Measurements from ENCODE around the gene PRMT2.

Gene PRMT2

DNA sequence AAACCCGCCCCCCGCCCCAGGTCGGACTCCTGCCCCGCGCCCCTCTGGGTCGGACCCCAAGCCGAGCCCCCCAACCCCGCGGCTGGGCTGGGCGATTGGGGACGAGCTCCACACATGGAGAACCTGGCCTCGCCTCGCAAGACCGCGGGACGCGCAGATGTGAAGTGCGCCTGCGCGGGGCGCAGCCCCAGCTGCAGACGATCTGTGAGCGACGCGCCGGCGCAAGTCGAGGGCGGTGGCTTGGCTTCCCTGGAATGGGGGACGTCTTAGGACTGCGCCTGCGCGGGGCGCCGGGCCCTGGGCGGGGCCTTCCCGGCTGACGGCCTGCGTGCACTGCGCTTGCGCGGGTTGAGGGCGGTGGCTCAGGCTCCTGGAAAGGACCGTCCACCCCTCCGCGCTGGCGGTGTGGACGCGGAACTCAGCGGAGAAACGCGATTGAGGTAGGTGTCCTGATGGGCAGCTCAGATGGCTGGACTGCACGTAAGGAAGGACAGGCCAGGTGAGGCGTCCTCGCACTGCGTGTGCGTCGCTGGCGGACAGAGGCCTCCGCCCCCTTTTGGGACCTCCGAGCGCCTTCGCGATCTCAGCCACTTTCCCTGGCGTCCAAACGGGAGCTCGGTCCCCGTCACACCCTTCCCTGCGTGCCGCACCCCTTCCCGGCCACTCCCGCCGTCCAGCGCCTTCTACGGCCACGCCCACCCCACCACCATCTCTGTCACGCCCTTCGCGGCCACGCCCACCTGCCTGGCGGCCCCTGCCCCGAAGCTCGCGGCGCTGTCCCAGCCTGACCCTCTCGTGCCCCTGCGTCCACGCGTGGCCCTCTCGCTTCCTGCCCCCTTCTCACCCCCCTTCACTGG lies at the start of gene PRMT2:
PRMT2 (plus strand) TSS at position 351 of the 857 bp plus-strand sequence. CDS start 1,278 bp downstream, outside the sequence.
- peak; percentile 46 to 88 for DNase-seq

DNA sequence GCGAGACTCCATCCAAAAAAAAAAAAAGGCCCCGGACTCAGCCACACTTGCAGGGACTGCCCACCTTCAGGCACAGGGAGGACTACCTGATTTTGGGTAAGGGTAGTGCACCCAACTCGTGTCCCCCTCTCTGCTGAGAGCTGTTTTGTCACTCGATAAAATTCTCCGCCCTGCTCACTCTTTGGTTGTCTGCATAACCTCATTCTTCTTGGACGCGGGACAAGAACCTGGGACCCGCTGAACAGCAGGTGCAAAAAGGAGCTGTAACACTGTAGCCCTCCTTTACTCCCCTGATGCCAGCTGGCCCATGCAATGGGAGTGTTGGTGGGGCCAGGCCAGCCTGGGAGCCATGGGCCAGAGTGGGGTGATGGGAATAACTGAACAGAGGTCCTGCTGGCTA lies 41.2 kb upstream of the PRMT2 start:
- no peak for DNase-seq

DNA sequence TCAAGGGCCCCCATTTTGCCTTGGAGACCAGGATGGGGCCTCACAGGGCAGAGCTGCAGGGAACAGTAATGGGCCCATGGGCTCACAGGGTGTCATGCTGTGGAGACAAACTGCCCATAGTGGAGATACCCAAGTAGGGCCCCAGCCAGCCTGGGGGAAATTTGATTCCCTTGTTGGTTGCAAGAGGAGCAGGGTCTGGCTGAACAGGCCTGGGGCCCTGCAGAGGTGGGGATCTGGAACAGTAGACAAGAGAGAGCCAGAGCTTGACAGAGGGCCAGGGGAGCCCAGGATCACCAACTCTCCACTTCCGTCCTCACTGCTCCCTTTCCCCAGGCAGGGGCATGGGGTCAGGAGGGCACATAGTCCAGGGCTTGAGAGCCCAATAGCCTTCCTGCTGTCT lies 39.3 kb upstream of the PRMT2 start:
- DNase-seq, result no peak

DNA sequence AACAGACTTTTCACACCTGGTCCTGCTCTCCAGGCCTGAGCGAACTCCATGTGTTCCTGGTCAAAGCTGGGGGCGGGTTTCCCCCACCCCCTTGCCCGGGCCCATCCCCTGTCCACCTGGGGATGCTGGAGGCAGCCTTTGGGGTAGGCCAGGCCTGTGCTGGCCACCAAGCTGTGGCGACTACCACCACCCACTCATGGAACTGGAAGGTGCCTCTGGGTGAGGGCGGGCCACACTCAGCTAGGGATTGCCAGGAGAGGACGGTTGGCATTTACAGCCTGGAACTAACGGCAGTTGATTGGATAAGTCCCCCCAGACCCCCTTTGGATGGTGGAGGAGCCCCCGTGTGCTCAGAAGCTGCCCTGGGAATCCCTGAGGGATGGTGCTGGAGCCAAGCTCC lies 38.4 kb upstream of the PRMT2 start:
- DNase-seq, result no peak

DNA sequence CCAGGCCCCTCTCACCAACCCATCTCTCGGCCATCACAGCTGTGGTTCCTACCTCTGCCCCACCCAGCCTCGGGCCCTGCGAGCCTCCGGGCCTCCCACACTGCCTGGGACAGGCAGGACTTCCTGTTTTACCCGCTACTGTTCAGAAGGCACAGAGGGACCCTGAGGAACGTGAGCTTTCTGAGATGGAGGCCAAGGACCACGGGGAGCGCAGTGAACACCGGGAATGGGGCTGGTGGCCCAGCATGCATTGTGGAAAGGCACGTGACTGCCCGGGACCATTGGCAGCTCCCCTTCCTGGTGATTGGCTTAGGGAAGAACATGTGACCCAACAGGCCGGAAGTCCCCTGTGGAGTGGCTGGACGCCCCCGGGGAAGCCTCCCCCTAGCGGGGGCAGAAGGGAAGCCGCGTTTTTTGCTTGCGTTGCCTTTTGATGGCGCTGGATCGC lies 37.6 kb upstream of the PRMT2 start:
- no peak for DNase-seq

DNA sequence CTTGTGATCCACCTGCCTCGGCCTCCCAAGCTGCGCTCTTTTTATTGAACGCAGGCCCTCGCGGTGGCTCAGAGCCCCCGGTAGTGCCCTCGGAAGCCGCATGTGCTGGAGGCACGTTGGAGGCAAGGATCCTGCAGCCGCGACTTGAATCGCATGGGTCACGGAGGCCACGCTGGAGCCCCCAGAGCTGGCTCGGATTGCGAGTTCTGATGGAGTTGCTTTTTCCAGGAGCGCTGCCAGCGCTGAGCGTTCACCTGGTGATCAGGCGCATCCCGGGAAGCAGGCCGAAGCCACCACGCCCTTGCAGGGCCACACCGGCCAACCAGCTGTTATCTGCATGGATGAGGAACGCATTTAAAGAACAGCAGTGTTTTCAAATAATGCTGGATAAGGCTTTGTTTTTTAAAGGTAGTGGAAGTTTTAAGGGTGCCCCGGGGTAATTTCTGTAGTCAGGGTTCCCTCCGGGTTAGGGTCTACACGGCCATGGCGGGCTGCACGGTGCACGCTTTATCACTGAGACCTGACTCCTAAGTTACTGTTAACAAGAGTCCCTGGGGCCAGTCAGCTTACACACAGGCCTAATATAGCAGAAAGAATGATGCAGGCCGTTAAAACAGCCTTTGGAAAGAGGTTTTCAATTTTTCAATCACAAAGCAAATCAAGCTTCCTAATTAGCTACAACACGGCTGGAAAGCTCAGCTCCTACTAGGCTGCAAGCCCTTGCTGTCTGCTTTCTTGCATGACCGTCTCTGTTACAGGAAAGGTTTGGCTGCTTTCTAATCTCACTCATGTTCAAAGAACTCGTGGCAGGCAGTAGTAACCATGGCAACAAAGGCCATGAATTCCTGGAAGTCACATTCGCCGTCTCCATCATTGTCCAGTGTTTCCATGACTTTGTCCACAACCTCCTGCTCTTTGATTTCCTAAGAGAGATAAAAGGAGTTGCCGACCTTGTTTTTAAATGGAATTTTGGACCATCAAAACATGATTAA lies 36.6 kb upstream of the PRMT2 start:
- no peak for DNase-seq

DNA sequence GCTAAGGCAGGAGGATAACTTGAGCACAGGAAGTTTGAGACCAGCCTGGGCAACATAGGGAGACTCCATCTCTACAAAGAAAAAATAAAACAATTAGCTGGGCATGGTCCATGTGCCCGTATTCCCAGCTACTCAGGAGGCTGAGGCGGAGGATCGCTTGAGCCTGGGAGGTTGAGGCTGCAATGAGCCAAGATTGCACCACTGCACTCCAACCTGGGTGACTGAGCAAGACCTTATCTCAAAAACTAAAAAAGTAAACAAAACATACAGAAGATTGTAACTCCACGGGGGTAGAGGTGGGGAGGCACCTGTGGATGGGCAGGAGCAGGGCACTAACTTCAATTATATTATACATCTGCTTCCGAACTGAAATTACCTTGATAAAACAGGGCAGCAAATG lies 35.2 kb upstream of the PRMT2 start:
- DNase-seq, result no peak

DNA sequence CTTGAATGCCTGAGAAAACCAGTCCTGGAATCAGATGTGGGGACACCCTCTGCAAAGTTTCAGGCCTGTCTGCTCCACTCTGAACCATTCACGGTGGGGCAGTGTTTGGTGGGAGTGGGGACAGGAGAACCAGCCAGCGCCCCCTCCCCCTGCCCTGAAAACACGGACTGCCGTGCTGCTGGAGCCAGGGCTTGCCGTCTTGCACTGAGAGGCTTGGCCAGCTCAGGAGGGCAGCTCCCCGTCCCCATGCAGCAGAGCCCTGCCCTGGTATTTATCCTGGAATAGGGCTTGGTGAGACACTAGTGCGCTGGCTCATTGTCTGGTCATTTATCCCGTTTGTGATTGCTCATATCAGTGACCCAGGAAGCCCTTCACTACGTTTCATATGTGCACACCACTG lies 34.5 kb upstream of the PRMT2 start:
- no peak for DNase-seq

DNA sequence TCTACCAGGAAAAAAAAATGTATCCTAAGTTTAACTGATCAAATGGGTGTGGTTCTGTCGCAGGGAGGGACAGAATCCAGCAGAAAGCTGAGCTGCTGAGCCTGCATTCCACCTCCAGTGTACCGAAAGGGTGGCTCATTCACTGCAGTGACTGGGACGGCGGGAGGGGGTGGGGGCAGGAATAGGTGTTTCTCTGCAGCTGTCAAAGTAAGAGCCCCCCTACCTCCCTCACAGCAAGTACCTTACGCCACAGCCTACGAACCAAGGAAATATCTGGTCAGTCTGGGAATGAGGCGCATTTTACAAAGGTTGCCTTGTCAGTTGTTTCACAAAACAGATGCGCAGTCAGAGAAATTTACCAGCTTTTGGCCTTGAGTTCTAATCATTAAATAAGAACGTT lies 32.2 kb upstream of the PRMT2 start:
- DNase-seq, result no peak

DNA sequence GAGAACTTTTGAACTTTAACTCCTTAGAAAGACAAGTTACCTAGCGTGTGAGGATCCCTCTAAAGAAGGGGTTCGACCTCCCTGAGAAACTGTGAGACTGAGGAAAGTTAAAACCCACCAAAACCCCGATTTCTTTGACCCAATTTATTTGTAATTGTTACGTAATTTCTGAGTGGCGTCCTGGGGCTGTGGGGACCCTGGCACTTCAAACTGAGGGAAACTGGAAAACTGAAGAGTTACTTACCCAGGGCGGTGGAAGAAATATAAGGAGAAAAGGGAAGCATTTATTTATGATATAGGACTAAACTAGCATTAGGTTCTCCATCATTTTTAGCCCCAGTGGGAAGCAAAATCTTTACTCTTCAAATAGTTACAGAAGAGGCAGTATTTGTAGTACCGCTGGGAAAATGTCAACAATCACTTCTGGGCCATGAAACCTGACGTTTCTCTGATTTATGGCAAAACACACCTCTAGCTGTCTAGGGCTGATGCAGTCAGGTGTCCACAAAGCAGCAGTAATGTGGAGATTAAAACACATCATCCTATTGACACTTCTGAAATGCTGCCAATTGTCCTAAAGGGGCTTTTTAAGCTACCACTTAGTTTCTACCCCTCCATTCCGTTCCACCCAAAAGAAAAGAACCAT lies 31.0 kb upstream of the PRMT2 start:
- DNase-seq, result no peak

DNA sequence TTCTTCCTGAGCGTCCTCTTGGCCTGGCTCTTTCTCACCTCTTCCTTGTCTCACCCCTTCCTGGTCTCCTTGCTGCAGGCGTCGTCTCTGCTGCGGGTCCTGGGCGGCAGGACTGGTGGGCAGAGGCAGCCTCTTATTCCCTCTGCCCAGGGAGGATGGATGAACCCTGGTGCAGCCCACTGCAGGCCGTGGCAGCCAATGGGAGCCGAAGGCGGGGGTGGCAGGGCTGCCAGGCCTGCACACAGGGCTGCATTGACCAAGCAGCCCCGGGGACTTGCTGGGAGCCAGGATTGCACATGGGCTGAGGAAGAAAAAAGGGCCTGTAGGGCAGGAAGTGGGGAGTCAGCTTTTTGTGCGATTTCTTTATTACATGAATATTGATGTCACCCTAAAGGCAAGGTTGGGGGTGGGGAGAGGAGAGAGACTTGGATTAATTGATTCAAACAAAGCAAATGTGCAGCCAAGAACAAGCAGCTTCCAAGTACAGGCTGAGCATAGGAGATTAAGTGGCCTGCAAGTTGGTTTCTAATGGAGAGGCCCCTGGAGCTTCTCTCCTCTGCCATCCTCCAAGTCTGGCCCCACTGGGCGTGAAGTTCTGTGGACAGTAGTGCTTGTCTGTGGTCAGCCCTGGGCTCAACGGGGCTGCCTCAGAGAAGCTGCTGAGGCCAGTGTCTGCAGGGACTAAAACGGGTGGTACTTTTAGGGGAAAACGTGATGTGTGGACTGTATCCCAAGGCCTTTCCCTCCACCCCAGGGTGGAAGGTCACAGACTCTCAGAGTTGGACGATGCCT lies 30.3 kb upstream of the PRMT2 start, which contains the start of gene S100B:
S100B (minus strand) TSS at position 108 of the 792 bp plus-strand sequence. CDS start 2,667 bp downstream, outside the sequence.
- no peak for DNase-seq

DNA sequence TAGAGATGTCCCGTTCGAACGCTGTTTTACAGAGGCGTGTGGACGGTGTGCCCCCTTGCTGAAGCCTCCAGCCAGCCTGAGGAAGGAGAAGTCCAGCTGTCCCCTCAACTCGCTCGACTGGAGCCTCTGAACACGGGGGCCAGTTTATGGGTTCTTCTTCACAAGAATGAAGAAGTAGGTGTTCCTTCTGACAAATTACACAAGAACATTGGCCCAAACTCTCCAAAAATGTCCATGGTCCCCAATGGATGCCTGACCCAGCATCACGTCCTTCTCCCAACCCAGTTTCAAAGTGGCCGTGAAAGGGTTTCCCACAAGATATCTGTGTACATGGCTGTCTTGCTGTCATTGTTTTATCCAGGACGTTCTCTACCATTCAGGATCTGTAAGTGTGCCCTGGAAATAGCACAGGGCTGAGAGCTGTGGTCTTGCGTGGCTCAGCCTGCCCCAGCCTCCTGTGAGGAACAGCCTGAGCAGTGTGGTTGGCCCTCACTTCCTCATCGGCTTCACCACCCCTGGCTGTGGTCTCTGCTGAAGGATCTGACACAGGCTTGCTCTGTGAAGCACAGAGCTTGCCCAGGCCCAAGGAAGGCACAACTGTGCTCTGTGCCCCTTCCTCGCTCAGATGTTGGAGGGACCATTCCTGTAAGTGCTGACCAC lies 29.6 kb upstream of the PRMT2 start:
- no peak for DNase-seq

DNA sequence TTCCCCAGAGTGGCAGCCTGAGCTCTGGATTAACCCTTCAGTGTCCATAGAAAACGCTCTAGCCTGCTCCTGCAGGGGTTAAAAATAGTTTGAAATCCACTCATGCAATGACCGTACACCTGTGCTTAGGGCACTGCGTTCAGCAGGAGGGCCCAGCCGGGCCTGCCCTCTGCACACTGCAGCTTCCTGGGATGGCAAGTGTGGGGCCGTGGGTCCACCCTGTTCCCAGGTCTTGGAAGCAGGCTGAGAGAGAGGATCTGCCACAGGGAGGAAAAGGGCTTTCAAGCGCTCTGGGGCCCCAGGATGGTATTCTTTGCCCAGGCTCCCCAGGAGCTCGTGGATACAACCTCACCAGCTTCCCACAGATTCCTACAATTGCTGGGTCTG lies 29.1 kb upstream of the PRMT2 start:
- DNase-seq, result no peak

DNA sequence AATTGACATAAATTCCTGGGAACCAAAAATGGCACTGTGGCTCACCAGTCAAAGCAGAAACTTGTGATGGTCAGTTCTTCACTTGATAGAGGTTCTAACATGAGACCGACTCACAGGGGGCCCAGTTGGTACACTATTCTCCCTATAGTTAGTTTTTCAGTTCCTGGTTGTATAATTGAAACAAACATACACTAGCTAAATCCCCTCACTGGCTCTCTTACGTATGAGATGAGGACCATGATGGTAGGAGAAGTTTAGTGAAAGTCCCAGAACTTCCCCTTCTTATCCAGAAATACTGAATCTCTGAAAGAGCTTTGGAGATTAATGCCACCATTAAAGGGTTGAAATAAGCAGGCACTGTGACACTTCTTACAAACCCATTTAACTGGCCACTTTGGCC lies 27.8 kb upstream of the PRMT2 start:
- DNase-seq, result no peak

DNA sequence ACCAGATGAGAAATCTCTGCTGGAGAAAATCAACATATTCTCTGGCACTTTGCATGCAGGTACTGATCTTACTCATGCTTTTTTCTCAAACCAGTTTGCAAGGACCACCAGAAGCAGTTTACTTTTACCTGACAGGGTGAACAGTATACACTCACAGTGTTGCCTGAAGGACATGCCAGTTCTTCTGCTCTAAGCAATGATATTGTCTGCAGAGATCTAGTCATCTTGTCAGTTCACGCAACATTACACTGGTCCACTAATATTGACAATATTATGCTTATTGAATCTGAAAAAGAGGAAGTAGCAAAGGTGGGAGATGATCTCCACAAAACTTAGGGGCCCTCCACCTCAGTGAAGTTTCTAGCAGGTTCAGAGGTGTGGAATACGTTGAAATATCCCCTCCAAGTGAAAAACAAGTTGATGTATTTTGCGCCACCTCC lies 26.8 kb upstream of the PRMT2 start:
- DNase-seq, result no peak

DNA sequence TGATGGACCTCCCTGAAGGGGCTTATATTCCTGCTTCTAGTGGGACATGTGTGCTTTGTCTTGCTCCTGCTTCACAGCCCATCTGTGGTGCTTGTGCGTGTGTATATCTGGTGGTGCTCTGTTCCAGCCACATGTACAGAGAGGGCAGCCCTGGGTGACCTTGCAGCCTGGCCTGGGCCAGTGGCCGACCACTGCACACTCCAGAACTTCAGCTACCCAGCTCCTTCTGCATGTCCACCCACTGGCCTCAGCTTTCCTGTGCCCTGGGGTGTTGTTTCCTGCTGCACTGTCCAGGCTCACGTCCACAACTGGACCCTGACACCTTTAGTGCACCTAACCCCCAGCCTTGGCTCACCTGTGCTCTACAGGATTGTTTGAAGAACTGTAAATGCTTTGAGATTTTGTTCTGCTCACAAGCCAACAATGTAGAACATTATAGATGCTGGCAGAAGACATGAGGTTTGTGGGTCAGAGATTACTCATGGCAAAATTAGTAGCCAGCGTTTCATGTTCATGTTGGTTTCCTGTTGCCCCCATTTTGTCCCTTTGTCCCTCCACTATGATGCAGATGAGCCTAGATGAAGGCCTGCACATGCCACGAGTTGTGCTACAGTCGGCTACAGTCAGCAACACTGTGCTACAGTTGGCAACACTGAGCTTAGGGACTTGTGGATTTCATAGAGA lies 25.3 kb upstream of the PRMT2 start:
- no peak for DNase-seq

DNA sequence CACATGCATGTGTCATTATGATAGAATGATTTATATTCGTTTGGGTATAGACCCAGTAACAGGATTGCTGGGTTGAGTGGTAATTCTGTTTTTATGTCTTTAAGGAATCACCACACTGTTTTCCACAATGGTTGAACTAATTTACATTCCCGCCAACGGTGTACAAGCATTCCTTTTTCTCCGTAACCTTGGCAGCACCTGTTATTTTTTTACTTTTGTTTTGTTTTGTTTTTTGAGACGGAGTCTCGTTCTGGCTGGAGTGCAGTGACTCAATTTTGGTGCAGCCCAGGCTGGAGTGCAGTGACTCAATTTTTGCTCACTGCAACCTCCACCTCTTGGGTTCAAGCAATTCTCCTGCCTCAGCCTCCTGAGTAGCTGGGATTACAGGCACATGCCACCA lies 22.1 kb upstream of the PRMT2 start:
- no peak for DNase-seq

DNA sequence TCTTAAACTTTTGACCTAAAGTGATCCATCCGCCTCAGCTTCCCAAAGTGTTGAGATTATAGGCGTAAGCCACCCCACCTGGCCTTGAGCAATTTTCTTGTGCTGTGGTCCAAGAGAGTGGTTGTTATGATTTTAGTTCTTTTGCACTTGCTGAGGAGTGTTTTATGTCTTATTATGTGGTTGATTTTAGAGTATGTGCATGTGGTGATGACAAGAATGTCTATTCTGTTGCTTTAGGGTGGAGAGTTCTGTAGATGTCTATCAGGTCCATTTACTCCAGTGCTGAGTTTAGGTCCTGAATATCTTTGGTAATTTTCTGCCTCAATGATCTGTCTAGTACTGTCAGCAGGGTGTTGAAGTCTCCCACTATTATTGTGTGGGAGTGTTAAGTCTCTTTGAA lies 19.4 kb upstream of the PRMT2 start:
- no peak for DNase-seq

DNA sequence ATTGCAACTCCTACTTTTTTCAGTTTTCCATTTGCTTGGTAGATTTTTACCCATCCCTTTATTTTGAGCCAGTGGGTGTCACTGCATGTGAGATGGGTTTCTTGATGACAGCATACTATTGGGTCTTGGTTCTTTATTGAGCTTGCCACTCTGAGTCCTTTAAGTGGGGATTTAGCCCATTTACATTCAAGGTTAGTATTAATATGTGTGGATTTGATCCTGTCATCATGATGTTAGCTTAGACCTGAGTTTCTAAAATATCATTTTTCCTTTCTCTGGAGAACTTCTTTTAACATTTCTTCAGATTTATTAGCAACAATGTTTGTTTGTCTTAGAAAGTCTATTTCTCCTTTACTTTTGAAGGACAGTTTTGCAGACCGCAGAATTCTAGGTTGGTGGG lies 18.8 kb upstream of the PRMT2 start:
- DNase-seq, result no peak

DNA sequence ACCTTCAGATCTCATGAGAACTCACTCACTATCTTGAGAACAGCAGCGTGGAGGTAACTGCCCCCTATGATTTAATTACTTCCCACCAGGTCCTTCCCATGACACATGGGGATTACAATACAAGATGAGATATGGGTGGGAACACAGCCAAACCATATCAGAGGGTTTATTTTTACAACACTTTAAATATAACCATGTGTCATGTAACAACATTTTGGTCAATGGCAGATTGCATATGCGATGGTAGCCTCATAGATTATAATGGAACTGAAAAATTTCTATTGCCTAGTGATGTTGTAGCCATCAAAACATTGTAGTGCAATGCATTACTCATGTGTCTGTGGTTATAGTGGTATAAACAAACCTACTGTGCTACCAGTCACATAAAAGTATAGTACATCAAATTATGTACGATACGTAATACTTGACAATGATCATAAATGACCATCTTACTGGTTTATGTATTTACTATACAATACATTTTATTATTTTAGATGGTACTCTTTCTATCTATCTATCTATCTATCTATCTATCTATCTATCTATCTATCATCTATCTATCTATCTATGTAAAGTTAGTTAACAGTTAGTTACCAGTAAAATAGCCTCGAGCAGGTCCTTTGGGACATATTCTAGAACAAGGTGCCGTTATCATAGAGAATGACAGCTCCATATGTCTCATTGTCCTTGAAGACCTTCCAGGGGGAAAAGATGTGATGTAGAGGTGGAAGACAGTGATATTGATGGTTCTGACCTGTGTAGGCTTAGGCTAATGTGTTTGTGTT lies 18.0 kb upstream of the PRMT2 start:
- DNase-seq, result no peak

Data from cerebellar nuclear complex (tissue), 1 donor.